Left cardiac atrium (tissue), 4 donors: ENCODE measurements around the gene MED31. TPM values are rescaled to one million over a fixed set of nuclear protein-coding genes. Genes with fewer than 3 reads are reported as not detected.
"Not testable (repeated sequence)": the region's sequence is repeated elsewhere in the genome, so short reads cannot be mapped to it uniquely, and the experiment has no call there.

Experiments
- ATAC-seq, 2 donors: fragments of 200-7000 bp; cut with Tn5 transposase; one replicate each; pipeline ENCODE4 v1.9.1; 2020; ENCODE audit warnings: mild to moderate bottlenecking in 2 of 2, moderate library complexity in 2 of 2
- DNase-seq: peaks from one replicate; pipeline ENCODE4 v3.0.0-alpha.2; 2020
- intact Hi-C, 2 donors: fragments of 100-400 bp; cut with DNase I; formaldehyde crosslinking; loops; one replicate each; pipeline versions ENCODE4 v1.14.1 to v1.15.1; 2022 to 2023
- total RNA-seq, 2 donors: library from RNA; stranded (reverse); fragmentation: NEBNext Ultra II Directional; extraction: Animal tissue kit (Norgen Biotek cat#: 25700); gene quantifications; one replicate each; pipeline ENCODE4 v1.2.1, GENCODE V29; 2021
- donor health status: DM: no; HTN: yes; CAD: no.
- donor health status: DM: no; HTN: yes; CAD: no; lungs with severe emphysema.
- donor health status: DM: yes; HTN: yes; CAD: no.
- donor health status: Dilated cardiomyopathy.

The MED31 gene
- total RNA-seq, 2 donors from 2014 or later = 14.7 to 15.6 TPM

DNA sequence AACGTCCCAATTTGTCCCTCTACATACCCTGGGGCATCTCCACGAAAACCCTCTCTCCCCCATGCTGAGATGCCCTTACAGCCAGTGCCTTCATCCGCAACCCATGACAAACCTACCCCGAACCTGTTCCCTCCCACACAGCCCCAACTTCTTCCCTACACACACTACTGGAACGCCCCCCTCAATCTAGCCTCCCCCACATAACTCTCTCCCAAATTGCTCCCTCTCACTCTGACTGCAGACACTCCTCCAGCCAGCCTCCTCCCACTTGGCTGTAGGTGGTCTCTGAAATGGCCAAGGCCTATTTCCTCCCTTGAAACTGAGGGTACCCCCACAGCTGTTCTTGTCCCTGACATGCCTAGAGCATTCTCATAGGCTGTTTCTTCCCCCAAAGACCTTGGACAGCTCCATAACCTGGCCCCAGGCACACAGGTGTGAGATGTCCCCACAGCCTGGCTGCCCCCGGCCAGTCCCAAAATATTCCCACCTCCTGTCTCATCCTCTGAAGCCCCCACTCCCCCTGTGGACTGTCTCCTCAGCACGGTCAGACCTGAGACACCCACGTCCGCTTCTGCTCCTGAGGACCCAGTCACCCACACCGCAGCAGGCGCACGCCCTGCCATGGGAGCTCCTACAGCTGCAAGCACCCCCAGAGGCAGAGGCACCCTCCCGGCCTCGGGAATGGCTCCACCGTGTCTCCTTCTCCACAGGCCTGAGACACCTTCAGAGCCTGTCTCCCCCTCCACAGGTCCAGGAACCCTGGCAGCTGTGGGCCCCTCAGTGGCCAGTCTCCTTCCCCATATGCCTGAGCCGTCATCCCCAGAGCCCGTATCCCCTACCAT, 14.6 kb downstream of the MED31 start:
- intact Hi-C loops = no loop called here
- no peak for ATAC-seq
- no peak for DNase-seq

- no peak for ATAC-seq
- intact Hi-C loops = no loop called here
Measured at GRCh38 chr17:6636105-6636504, 15.3 kb downstream of the MED31 start.

GRCh38 chr17:6633263-6633662, 18.1 kb downstream of the MED31 start:
- DNase-seq (no peak), ATAC-seq (no peak)
- intact Hi-C loops = no loop called here

More at GRCh38 chr17:6636105-6636504, 15.3 kb downstream of the MED31 start:
- DNase-seq = no peak

DNA sequence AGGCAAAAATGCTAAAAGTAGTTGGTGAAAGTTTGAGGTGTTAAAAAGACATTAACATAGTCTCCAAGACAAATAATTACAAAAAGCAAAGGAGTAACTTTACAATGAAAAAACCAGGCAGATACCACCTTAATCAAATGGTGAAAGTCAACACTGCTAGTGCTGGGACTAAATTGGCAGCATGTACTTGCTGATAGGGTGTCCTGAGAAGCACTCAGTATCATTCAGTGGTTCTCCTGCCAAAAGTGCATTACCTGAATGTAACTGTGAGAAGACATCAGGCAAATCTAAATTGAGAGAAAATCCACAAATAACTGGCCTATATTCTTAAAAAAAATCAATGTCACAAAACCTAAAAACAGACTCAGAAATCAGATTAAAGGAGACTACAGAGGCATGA, 18.9 kb downstream of the MED31 start:
- intact Hi-C loops = no loop called here
- DNase-seq (no peak), ATAC-seq (no peak)

- no peak for ATAC-seq
- intact Hi-C loops = no loop called here
Measured at GRCh38 chr17:6630390-6630789, 21.0 kb downstream of the MED31 start.

DNA sequence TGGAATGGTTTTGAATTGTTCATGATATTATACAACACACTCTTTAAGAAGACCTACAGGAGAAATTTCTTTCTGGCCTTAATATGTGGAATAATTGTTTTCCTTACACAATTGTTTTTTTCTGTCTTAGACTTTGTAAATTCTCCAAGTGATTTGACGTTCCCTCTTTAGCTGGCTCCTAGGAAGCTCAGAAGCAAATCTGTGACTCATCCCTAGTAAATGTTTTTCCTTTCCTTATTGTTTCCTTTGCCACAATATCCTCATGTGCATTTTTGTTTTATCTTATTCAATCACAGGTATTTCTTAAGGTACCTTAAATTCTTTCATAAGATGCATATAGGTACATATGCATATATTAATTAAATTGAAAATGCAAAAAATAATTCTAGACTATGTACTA, 24.4 kb downstream of the MED31 start:
- DNase-seq = no peak
- no peak for ATAC-seq
- intact Hi-C loops = no loop called here

More at GRCh38 chr17:6630390-6630789, 21.0 kb downstream of the MED31 start:
- no peak for DNase-seq

DNA sequence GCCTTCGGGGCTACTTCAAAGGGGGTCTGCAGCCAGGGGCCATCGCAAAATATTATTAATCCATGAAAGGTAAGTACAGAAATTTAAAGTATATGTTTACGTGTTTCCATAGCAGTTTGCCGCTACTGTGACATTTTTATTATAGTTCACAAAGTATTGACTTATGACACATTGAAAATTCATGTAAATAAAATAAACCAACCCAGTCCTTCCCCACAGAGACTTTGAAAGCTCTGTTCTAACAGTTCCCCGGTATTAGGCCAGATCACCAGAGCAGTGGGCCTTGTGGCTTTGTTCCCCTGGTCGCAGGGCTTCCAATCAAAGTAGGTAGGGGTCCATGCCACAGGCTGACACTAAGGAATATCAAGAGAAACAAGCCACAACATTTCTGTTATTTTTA, 24.8 kb downstream of the MED31 start:
- DNase-seq (no peak), ATAC-seq (no peak)
- intact Hi-C loops = no loop called here

- DNase-seq (no peak), ATAC-seq (no peak)
- intact Hi-C loops = no loop called here
Measured at GRCh38 chr17:6623941-6624340, 27.5 kb downstream of the MED31 start.

DNA sequence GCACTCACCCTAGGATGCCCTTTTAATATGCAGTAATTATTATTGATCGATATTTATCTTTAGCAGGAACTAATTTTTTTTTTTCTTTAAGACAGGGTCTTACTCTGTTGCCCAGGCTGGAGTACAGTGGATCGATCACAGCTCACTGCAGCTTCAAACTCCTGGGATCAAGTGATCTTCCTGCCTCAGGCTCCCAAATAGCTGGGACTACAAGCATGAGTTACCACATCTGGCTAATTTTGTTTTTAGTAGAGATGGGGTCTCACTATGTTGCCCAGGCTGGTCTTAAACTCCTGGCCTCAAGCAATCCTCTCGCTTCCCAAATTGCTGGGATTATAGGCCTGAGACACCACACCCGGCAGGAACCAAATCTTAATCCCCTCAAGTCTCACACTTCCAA, 40.2 kb downstream of the MED31 start:
- ATAC-seq (no peak), DNase-seq (no peak)
- intact Hi-C loops = no loop called here

GRCh38 chr17:6610011-6610410, 41.4 kb downstream of the MED31 start:
- intact Hi-C loops = no loop called here
- no peak for ATAC-seq
- DNase-seq = no peak

DNA sequence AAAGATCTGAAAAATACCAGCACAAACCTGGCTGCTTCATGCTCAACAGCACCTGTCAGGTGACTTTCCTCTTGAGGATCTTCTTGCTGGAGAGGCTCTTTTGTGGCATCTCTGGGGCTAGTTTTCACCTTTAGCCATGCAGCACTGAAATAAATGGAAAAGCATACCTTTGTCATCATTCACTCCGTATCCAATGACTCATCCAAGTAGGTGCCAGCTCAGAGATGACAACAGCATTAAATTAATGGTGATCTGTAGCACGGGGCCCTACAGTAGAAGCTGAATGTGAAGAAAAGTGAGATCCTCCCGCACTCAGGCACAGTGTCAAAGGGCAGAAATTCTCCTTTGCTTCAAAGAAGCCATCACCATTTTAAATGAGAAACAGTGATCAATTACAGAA, 43.1 kb downstream of the MED31 start:
- ATAC-seq (no peak), DNase-seq (no peak)
- intact Hi-C loops = no loop called here

DNA sequence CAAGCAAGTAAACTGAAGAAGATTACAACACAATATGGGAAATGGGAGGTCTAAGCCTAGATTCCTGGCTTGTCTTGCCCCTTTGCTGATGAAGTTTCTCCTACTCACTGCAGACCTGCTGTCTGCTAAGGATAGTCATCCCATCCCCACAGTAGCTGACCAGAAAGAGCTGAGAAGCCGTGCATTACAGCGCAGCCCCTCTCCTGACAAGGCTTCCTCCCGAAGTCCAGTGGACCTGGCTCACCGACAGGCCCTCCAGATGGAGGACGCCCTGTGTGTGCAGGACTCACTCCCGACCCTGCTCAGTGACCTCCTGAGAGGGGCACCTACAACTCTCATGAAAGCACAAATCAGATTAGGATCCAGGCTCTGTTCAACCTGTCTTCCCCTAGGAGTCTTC, 46.3 kb downstream of the MED31 start:
- DNase-seq (no peak), ATAC-seq (no peak)
- intact Hi-C loops = no loop called here

GRCh38 chr17:6603744-6604325, 47.6 kb downstream of the MED31 start:
- ATAC-seq = no peak
- DNase-seq = no peak
- intact Hi-C loops = no loop called here

DNA sequence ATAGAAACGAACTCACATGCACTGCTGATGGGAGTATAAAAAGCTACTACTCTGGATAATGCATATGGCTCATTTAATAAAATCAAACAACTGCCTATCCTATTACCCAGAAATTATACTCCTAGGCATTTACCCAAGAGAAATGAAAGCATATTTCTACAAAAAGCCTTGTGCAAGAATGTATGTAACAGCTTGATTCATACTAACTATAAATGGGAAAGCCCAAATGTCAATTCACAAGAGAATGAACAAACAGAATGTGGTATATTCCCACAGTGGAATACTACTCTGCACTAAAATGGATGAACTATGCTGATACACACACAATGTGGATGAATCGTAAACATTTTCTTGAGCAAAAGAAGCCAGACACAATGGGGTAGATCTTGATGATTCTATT, 49.3 kb downstream of the MED31 start:
- DNase-seq (no peak), ATAC-seq (no peak)
- intact Hi-C loops = no loop called here

DNA sequence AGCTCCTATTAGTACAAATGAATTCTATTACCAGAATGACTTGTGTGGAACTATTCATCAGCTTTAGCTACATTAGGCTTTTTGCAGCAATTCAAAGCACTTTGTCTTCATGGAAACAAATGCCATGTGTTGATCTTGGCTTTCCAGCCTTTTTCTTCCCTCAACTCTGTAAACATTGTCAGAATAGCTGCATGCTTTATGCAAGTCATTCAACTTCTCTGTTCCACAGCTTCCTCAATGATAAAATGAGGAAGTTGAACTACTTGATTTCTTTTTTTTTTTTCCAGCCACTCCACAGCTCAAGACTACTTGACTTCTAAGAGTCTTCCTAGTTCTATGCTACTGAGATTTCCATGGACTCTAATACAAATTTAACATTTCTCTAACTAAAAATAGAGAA, 52.0 kb downstream of the MED31 start:
- peak; percentile 34 to 63 for ATAC-seq
- intact Hi-C loops = no loop called here
- no peak for DNase-seq

- intact Hi-C loops = no loop called here
- no peak for DNase-seq
- no peak for ATAC-seq
Measured at GRCh38 chr17:6597727-6598126, 53.7 kb downstream of the MED31 start.

DNA sequence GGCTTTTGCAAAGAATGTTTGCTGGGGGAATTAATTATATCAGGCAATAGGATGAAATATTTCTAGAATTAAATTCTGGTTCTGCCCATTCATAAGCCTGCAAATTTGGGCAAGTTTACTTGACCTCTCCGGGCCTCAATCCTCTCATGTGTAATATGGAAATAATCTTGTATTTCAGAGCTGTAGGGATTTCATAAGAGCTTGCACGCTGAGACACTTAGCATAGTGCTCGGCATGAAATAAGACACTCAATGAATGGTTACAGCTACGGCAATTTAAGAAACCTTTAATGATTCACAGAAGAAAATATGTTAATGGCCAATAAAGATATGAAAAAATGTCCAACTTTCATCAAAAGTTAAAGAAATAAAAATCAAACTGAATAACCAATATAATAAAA, 54.5 kb downstream of the MED31 start:
- DNase-seq (no peak), ATAC-seq (no peak)
- intact Hi-C loops = no loop called here

GRCh38 chr17:6596511-6596910, 54.9 kb downstream of the MED31 start:
- no peak for ATAC-seq
- DNase-seq = no peak
- intact Hi-C loops = no loop called here

DNA sequence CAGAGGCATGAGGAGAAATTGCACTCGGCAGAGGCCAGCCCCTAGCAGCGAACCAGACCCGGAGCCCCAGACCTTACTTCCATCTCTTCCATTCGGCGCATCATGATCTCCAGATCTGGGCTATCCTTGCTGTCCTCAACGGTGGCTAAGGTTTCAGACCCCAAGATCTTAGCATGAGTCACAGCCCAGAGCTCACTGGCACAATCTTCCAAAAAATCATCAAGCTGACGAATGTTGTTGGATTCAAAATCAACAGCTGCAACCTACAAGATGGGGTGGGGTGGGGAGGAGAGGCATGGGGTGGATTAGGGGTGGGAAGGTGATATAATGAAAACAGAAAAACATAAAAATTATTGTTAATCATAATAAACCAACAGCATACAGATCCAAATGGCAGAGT, 55.3 kb downstream of the MED31 start:
- DNase-seq = no peak
- intact Hi-C loops = no loop called here
- ATAC-seq = no peak

DNA sequence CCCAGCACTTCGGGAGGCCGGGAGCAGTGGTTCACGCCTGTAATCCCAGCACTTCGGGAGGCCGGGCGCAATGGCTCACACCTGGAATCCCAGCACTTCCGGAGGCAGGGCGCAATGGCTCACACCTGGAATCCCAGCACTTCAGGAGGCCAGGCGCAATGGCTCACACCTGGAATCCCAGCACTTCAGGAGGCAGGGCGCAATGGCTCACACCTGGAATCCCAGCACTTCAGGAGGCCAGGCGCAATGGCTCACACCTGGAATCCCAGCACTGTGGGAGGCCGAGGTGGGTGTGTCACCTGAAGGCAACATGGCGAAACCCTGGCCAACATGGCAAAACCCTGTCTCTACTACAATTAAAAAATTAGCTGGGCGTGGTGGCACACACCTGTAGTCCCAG, 58.0 kb downstream of the MED31 start:
- DNase-seq, intact Hi-C loops, ATAC-seq: not testable (repeated sequence)
